Spleen (tissue), 11 donors: ENCODE data around the gene CALM1. TPM values are rescaled to one million over a fixed set of nuclear protein-coding genes. Genes with fewer than 3 reads are reported as not detected.
A peak's percentile ranks its signal among the peaks of the same experiment; 100 is the strongest.

Experiments used
- DNase-seq: peaks from one replicate; pipeline ENCODE4 v3.0.0-alpha.2; 2020
- H3K27ac ChIP-seq, 8 donors: fragments of 200-600 bp; sonication (generic) in 7 of 8; 1 replicate in 4 of 8; 2 replicates in 4 of 8; pipeline versions ENCODE4 v1.5.0 to v1.8.0; 2016 to 2021; ENCODE audit warnings: inconsistent platforms in 4 of 8, mild to moderate bottlenecking in 4 of 8, moderate library complexity in 1 of 8
- H3K27me3 ChIP-seq, 7 donors: fragments of 200-600 bp; sonication (generic) in 6 of 7; replicated peaks in 1 of 7; 1 replicate in 4 of 7; 2 replicates in 3 of 7; pipeline versions ENCODE4 v1.5.0 to v1.8.0; 2016 to 2021; ENCODE audit warnings: inconsistent platforms in 3 of 7, mild to moderate bottlenecking in 1 of 7
- H3K36me3 ChIP-seq, 6 donors: fragments of 200-600 bp; sonication (generic) in 5 of 6; 1 replicate in 4 of 6; 2 replicates in 2 of 6; pipeline versions ENCODE4 v1.5.0 to v1.8.0; 2016 to 2021; ENCODE audit warnings: inconsistent platforms in 2 of 6
- H3K4me1 ChIP-seq, 6 donors: fragments of 200-600 bp; sonication (generic) in 5 of 6; 1 replicate in 3 of 6; 2 replicates in 3 of 6; pipeline versions ENCODE4 v1.5.0 to v1.8.0; 2016 to 2021; ENCODE audit warnings: inconsistent platforms in 3 of 6
- H3K4me3 ChIP-seq, 8 donors: fragments of 200-600 bp; sonication (generic) in 7 of 8; 1 replicate in 4 of 8; 2 replicates in 4 of 8; pipeline versions ENCODE4 v1.5.0 to v1.8.0; 2016 to 2021; ENCODE audit warnings: inconsistent platforms in 4 of 8, mild to moderate bottlenecking in 4 of 8, moderate library complexity in 2 of 8
- H3K9me3 ChIP-seq, 8 donors: fragments of 200-600 bp; sonication (generic) in 7 of 8; 1 replicate in 4 of 8; 2 replicates in 4 of 8; pipeline versions ENCODE4 v1.5.0 to v1.8.0; 2016 to 2021; ENCODE audit warnings: inconsistent platforms in 4 of 8
- POLR2A ChIP-seq, 3 donors: fragments of 450-650 bp; IDR thresholded peaks; one replicate each; pipeline ENCODE4 v1.5.1; 2017; ENCODE audit warnings: antibody characterized with exemption in 3 of 3, mild to moderate bottlenecking in 1 of 3
- POLR2AphosphoS5 ChIP-seq, 3 donors: sonication (generic); formaldehyde crosslinking; IDR thresholded peaks; one replicate each; pipeline ENCODE4 v1.5.1; 2017; ENCODE audit warnings: antibody characterized with exemption in 3 of 3
- WGBS, 5 donors: extraction: QIAGEN DNeasy Blood & Tissue Kit in 3 of 5; methylation state at CpG; one replicate each; pipeline versions ENCODE4 v1.1.5 to v1.1.7; 2013 to 2018; 5-methylcytosine and 5-hydroxymethylcytosine counted together
- intact Hi-C: fragments of 100-400 bp; cut with DNase I; formaldehyde crosslinking; loops from one replicate; pipeline ENCODE4 v1.15.0; 2023; ENCODE audit warnings: low total_unique reads
- polyA plus RNA-seq, 3 donors: library from polyadenylated mRNA; stranded (reverse); fragments of 200-250 nt; gene quantifications; one replicate each; pipeline ENCODE4 v1.2.1, GENCODE V29; 2013
- total RNA-seq, 7 donors: library from RNA; depleted of rRNA in 3 of 7; stranded (reverse); fragments of >200 nt in 3 of 7; fragmentation: NEBNext Ultra II Directional in 4 of 7; extraction: Animal tissue kit (Norgen Biotek cat#: 25700) in 4 of 7; gene quantifications; one replicate each; pipeline versions ENCODE4 v1.1.0 to v1.2.1, GENCODE V29; 2016 to 2021
- TF ChIP-seq, protein P1 (sequence below), 11 experiments: fragments of 200-600 bp in 7 of 11; fragments of 450-650 bp in 4 of 11; sonication (generic) in 4 of 11; IDR thresholded peaks in 8 of 11; conservative IDR thresholded peaks in 3 of 11; 1 replicate in 7 of 11; 2 replicates in 4 of 11; pipeline versions ENCODE4 v1.4.0 to v1.8.0; 2016 to 2021; ENCODE audit warnings: antibody characterized with exemption in 11 of 11, inconsistent platforms in 4 of 11, mild to moderate bottlenecking in 1 of 11
- donor health status: healthy with polysubstance abuse.
- donor health status: DM: no; HTN: no; CAD: no; lungs with moderate emphysema.
- donor health status: DM: no; HTN: no; CAD: no.
- donor health status: Bipolar disorder and iron deficiency.
- donor health status: healthy.
- donor health status: DM: no; HTN: no; CAD: no.
- donor health status: DM: yes; HTN: yes; CAD: no.

Gene CALM1
- total and polyA plus RNA-seq, 10 donors: 188 to 483 (median 311) TPM

DNA sequence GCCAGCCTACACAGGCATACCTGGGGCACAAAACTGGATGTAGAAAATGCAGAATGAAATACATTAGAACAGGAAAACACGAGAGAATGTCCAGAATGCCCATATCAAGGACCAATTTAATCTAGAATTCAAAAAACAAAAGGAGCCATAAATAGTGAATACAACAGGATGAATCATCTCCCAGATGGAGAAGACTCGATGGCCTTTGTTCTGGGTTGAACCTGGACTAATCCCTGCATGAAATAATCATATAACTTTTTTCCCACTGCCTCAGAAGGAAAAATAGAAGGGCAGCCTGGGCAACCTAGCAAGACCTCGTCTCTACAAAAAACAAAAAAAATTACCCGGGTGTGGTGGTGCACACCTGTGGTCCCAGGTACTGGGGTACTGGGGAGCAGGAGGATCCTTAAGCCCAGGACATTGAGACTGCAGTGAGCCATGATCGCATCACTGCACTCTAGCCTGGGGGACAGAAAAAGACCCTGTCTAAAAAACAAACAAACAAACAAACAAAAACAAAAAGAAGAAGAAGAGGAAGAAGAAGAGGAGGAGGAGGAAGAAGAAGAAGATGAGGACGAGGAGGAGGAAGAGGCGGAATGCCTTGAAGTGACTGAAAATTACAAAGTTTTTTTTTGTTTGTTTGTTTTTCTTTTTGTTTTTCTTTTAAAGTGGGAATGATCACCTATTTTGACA, 34.8 kb upstream of the CALM1 start:
- WGBS, 5 donors: 83 to 88% (median 84%) methylated on average over 7 of the region's 7 CpGs
- H3K36me3 ChIP-seq: no peaks in the 10 kb centered on the region
- no peak for DNase-seq
- no peaks in the 10 kb centered on the region for H3K4me1 ChIP-seq
- H3K9me3 ChIP-seq: no peaks in the 10 kb centered on the region
- no peak overlapping the region for H3K4me3 ChIP-seq
- no peak overlapping the region for H3K27ac ChIP-seq
- no peak for TF ChIP-seq POLR2AphosphoS5 (IDR thresholded peaks at IDR 0.05)
- TF ChIP-seq, protein P1, sequence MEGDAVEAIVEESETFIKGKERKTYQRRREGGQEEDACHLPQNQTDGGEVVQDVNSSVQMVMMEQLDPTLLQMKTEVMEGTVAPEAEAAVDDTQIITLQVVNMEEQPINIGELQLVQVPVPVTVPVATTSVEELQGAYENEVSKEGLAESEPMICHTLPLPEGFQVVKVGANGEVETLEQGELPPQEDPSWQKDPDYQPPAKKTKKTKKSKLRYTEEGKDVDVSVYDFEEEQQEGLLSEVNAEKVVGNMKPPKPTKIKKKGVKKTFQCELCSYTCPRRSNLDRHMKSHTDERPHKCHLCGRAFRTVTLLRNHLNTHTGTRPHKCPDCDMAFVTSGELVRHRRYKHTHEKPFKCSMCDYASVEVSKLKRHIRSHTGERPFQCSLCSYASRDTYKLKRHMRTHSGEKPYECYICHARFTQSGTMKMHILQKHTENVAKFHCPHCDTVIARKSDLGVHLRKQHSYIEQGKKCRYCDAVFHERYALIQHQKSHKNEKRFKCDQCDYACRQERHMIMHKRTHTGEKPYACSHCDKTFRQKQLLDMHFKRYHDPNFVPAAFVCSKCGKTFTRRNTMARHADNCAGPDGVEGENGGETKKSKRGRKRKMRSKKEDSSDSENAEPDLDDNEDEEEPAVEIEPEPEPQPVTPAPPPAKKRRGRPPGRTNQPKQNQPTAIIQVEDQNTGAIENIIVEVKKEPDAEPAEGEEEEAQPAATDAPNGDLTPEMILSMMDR (IDR thresholded peaks at IDR 0.05 in 8 of 11, conservative IDR thresholded peaks at IDR 0.05 in 3 of 11): no peak
- TF ChIP-seq POLR2A (IDR thresholded peaks at IDR 0.05): no peak
- intact Hi-C loops: no loop called here
- peaks cover 0 to 4% (median 0%) of the 10 kb centered on the region in 7 donors for H3K27me3 ChIP-seq

DNA sequence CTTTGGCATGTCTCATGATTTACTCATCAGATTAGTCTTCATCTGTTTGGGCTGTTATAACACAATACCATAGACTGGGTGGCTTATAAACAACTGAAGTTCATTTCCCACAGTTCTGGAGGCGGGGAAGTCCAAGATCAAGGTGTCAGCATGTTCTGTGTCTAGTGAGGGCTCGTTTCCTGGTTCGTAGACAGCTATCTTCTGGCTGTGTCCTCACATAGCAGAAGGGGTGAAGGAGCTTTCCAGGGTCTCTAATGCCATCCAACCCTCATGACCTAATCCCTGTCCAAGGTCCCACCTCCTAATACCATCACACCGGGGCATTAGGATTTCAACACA, 34.3 kb upstream of the CALM1 start:
- H3K27ac ChIP-seq: no peak overlapping the region
- intact Hi-C loops: no loop called here
- TF ChIP-seq, protein P1 (IDR thresholded peaks at IDR 0.05 in 8 of 11, conservative IDR thresholded peaks at IDR 0.05 in 3 of 11): no peak
- TF ChIP-seq POLR2AphosphoS5 (IDR thresholded peaks at IDR 0.05) (no peak), POLR2A (IDR thresholded peaks at IDR 0.05) (no peak)
- DNase-seq: no peak
- H3K4me3 ChIP-seq: no peak overlapping the region
- 79 to 94% (median 86%) methylated on average over 4 of the region's 4 CpGs for WGBS, 5 donors
- no peaks in the 10 kb centered on the region for H3K4me1 ChIP-seq
- H3K36me3 ChIP-seq: no peaks in the 10 kb centered on the region
- no peaks in the 10 kb centered on the region for H3K9me3 ChIP-seq
- peaks cover 0 to 4% (median 0%) of the 10 kb centered on the region in 7 donors for H3K27me3 ChIP-seq

DNA sequence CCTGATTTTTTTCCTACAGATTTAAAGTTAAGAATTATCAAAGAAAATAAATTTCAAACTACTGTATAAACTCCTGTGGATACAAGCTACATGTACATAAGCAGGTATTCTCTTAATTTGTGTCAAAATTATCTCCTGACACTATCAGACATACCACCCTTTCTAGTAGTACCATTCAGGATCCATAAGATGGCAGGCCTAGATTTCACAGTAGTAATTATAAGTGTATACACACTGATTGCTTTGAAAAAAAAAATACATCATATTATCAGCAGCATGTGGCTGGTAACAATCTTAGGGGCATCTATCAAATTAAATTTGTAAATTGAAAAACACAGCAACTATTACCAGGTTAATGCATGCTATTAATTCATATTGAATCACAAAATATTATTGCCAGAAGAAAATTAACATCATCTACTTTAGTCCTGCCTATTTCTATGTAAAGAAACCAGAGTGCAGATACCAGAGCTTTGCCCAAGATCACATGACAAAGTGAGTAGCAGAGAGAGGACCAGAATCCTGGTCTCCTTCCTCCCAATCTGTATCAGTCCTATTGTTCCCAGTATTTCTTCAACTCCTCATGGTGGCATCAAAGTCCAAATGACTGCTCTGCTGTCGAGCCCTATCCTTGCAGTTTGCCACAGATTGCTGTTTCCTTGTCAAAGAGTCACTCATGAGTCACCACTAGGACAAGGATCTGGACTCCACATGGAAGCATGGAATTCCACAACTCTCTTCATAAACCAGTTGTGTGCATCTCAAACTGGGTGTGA, 27.7 kb upstream of the CALM1 start:
- H3K27me3 ChIP-seq: peaks cover 0 to 3% (median 0%) of the 10 kb centered on the region in 7 donors
- intact Hi-C loops: no loop called here
- no peak for DNase-seq
- H3K4me3 ChIP-seq: no peak overlapping the region
- TF ChIP-seq POLR2A (IDR thresholded peaks at IDR 0.05) (no peak), POLR2AphosphoS5 (IDR thresholded peaks at IDR 0.05) (no peak)
- TF ChIP-seq, protein P1 (IDR thresholded peaks at IDR 0.05 in 8 of 11, conservative IDR thresholded peaks at IDR 0.05 in 3 of 11): peak in 5 of 11 experiments; percentile 10 to 51 (median 19)
- 58 to 86% (median 78%) methylated on average over 1 of the region's 1 CpG for WGBS, 5 donors
- H3K27ac ChIP-seq: no peak overlapping the region
- H3K4me1 ChIP-seq: no peaks in the 10 kb centered on the region
- H3K9me3 ChIP-seq: no peaks in the 10 kb centered on the region
- no peaks in the 10 kb centered on the region for H3K36me3 ChIP-seq

DNA sequence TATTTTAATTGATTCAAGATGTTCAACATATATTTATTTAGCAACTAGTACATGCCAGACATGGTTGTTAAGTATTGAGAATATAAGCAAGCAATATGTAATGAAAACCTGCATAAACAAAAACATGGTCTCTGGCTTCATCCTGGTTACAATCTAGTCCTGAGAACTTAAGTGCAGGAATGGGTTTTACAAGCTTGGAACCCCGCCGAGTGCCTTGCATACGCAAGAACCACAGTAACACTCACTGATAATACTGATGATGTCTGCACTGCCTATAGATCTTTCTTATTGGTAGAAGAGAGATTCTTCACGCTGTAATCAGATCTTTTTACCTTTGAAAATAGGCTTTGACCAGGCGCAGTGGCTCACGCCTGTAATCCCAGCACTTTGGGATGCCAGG, 22.9 kb upstream of the CALM1 start:
- no peak overlapping the region for H3K27ac ChIP-seq
- H3K27me3 ChIP-seq: no peaks in the 10 kb centered on the region
- H3K36me3 ChIP-seq: no peaks in the 10 kb centered on the region
- 79 to 98% (median 93%) methylated on average over 6 of the region's 6 CpGs for WGBS, 5 donors
- DNase-seq: no peak
- TF ChIP-seq, protein P1 (IDR thresholded peaks at IDR 0.05 in 8 of 11, conservative IDR thresholded peaks at IDR 0.05 in 3 of 11): no peak
- TF ChIP-seq POLR2A (IDR thresholded peaks at IDR 0.05): no peak
- TF ChIP-seq POLR2AphosphoS5 (IDR thresholded peaks at IDR 0.05): no peak
- intact Hi-C loops: no loop called here
- no peaks in the 10 kb centered on the region for H3K9me3 ChIP-seq
- H3K4me3 ChIP-seq: no peak overlapping the region
- H3K4me1 ChIP-seq: no peaks in the 10 kb centered on the region
